GM12873 (cell line): ENCODE data around the gene P2RX6.

Experiments
- TF ChIP-seq, protein P1 (sequence below): IDR thresholded peaks from 2 replicates; pipeline ENCODE4 v1.5.1; 2012; ENCODE audit warnings: low read depth, mild to moderate bottlenecking, moderate library complexity, low read length, control low read depth; ENCODE audit not compliant: insufficient read depth; ENCODE audit errors: missing control alignments

Gene P2RX6

DNA sequence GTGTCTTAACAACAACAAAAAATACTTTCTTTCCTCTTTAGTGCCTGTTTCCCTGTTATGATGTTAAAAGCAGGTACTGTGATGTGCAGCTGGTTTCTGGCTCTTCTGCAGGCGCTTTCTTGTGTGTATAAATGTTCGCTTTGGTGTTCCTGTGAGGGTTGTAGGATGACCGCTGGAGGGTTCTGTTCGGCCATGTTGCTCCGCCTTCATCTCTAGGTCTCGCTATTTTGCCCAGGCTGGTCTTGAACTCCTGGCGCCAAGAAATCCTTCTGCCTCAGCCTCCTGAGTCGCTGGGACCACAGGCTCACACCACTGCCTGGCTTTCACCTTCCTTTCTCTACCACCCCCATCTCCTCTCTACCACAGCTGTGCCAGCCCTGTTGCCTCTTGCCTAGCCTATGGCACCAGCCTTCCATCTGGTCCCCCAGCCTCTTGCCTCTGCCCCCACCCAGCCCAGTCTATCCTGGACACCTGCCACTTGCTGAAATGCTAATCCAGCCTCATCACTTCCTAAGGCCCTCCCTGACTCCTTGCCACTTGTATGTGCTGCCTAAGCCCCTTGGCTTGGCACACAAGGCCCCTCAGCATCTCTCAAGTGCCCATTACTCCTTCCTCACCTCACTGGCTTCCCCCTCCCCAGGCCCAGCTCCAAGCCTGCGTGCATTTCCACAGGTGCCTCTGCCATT lies 36.3 kb downstream of the P2RX6 start:
- TF ChIP-seq, protein P1, sequence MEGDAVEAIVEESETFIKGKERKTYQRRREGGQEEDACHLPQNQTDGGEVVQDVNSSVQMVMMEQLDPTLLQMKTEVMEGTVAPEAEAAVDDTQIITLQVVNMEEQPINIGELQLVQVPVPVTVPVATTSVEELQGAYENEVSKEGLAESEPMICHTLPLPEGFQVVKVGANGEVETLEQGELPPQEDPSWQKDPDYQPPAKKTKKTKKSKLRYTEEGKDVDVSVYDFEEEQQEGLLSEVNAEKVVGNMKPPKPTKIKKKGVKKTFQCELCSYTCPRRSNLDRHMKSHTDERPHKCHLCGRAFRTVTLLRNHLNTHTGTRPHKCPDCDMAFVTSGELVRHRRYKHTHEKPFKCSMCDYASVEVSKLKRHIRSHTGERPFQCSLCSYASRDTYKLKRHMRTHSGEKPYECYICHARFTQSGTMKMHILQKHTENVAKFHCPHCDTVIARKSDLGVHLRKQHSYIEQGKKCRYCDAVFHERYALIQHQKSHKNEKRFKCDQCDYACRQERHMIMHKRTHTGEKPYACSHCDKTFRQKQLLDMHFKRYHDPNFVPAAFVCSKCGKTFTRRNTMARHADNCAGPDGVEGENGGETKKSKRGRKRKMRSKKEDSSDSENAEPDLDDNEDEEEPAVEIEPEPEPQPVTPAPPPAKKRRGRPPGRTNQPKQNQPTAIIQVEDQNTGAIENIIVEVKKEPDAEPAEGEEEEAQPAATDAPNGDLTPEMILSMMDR, result no peak

DNA sequence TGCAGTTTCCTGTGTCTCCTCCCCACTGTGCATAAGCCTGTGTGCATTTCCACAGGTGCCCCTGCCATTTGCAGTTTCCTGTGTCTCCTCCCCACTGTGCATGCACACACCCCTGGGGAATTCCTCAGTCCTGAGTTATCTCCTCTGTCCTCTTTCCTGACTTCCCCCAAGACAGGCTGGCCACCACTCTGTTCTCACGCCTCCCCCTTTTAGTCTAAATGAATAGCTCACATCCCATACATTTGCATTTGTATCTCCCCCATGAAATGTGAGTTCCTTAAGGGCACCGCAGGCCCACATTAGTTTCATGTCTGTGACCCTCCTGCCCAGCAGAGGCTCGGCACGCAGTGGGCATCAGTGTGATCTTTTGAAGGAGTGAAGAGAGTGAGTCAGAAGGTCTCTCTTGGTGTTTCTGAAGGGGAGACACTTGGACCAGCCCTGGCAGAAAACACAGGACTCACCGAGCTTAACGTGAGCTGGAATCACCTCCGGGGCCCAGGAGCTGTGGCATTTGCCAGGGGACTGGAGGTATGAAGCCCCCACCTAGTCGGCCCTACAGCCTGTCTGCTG lies 37.0 kb downstream of the P2RX6 start:
- TF ChIP-seq, protein P1, result no peak

DNA sequence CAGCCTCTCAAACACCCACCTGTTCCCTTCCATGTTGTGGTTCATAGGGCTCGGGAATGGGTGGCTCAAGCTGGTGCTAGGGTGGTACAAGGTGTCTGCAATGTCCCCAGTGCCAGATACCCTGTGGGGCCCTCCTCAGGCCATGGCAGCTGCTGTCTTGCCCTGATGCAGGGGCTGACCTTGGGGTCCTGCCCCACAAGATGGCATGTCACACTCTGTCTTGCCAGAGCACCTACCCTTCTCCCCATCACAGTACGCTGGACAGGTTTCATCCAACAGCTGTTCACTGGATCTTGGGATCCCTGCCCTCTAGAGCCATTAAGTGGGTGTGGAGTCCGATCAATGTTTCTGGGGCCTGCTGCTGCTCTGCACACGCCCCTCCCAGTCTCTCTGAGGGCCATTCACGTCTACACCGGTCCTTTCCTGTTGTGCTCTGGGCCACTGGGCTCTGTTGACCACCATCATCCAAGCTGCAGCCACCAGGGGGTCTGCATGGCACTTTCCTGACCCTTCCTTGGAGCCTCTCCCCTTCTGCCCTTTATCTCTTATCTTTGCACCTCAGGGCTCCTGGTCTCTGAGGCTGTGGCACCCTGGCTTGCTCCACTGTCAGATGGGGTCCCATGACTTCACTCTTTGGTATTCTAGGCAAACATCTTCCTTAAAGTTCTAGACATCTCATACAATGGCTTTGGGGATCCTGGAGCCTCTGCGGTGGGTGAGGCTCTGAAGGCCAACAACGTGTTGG lies 37.9 kb downstream of the P2RX6 start:
- TF ChIP-seq, protein P1, result no peak

- TF ChIP-seq, protein P1, result no peak
Observed at GRCh38 chr22:21054046-21054713, 39.2 kb downstream of the P2RX6 start.

DNA sequence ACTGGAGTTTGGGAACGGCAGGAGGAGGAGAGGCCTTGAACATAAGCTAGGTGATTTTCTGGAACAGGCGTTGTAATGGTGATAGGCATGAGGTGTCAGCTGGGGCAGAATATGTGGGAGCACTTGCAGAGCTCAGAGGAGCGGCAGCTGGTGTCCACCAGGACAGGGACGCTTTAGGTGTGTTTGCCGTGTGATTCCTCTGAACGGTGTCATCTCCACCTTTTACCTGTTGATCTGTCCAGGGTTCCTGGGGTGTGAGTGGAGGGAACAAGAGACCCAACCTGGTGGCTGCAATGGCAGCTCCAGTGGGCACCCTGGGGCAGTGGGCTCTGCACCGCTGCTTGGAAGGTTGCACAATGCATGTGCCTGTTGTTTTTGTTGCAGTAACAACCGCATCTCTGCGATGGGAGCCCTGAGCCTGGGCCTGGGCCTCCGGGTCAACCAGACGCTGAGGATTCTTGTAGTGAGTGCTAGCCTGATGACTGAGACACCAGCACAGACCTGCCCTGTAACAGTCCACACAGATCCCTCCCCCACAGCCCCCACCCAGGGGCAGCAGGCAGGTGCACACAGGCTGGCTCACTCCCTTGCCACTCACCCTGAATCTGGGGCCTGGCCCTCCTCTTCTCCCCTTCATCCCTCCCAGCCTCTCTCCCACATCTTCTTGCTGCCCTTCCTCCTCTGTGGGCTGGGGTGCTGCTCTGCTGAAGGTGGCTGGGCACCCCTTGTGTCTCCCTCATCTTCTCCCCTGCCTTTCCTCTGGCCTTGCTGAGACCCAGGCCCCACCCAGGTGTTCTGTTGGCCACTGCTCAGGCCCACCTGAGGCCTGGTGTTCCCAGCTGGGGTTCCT lies 40.0 kb downstream of the P2RX6 start:
- TF ChIP-seq, protein P1, result no peak

DNA sequence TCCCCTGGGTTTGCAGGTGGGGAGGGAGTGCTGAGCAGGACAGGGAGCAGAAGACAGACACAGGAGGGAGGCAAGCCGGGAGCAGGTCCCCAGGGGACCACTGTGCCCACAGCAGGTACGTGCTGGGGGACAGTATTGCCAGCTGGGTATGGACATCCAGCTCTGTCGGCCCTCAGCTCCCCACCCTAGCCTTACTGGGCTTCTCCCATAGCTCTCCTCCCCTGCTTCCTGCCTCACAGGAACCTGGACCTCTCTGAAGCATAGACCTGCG lies 40.5 kb downstream of the P2RX6 start:
- TF ChIP-seq, protein P1, result no peak
